Common myeloid progenitor, CD34-positive (primary cell): ENCODE measurements around the gene MAFG.

Experiments
- CTCF ChIA-PET: fragments of 350-600 bp; sonication (Branson Sonifier 250); formaldehyde crosslinking; loops from one replicate; lab custom pipeline; 2021; ENCODE audit warnings: antibody characterized with exemption; lab: Charles Lee
- POLR2A ChIA-PET: fragments of 350-600 bp; sonication (Branson Sonifier 250); formaldehyde crosslinking; loops from one replicate; lab custom pipeline; 2021; ENCODE audit warnings: antibody characterized with exemption; lab: Charles Lee
- DNase-seq, 3 donors: peaks; one replicate each; pipeline versions ENCODE4 v3.0.0 to v3.0.0-alpha.2; 2013
- H3K27ac ChIP-seq, 2 experiments: 1 replicate in 1 of 2; 2 replicates in 1 of 2; pipeline ENCODE4 v1.7.0; 2013; ENCODE audit warnings: inconsistent platforms in 2 of 2, low read length in 2 of 2, mild to moderate bottlenecking in 2 of 2, low read depth in 1 of 2, moderate library complexity in 1 of 2; ENCODE audit not compliant: severe bottlenecking in 2 of 2, insufficient read depth in 1 of 2, poor library complexity in 1 of 2
- H3K27me3 ChIP-seq, 5 experiments: replicated peaks in 2 of 5; 1 replicate in 3 of 5; 2 replicates in 2 of 5; pipeline versions ENCODE4 v1.6.1 to v1.7.0; 2013; ENCODE audit warnings: low read length in 4 of 5, mild to moderate bottlenecking in 2 of 5, moderate library complexity in 2 of 5, inconsistent platforms in 1 of 5; ENCODE audit not compliant: insufficient read depth in 5 of 5, control insufficient read depth in 4 of 5
- H3K36me3 ChIP-seq, 4 experiments: 1 replicate in 2 of 4; 2 replicates in 2 of 4; pipeline versions ENCODE4 v1.6.1 to v1.7.0; 2013; ENCODE audit warnings: low read length in 3 of 4, control low read depth in 1 of 4, mild to moderate bottlenecking in 1 of 4; ENCODE audit not compliant: control insufficient read depth in 4 of 4, insufficient read depth in 4 of 4
- H3K4me1 ChIP-seq, 4 experiments: 1 replicate in 3 of 4; 2 replicates in 1 of 4; pipeline versions ENCODE4 v1.6.1 to v1.7.1; 2013; ENCODE audit warnings: low read length in 3 of 4, mild to moderate bottlenecking in 3 of 4, control low read depth in 1 of 4, inconsistent platforms in 1 of 4, moderate library complexity in 1 of 4; ENCODE audit not compliant: control insufficient read depth in 4 of 4, insufficient read depth in 4 of 4; ENCODE audit errors: control extremely low read depth in 1 of 4
- H3K4me3 ChIP-seq, 7 experiments: 1 replicate in 4 of 7; 2 replicates in 3 of 7; pipeline versions ENCODE4 v1.5.1 to v1.7.0; 2013; ENCODE audit warnings: mild to moderate bottlenecking in 7 of 7, low read length in 6 of 7, moderate library complexity in 6 of 7, inconsistent platforms in 2 of 7, low read depth in 2 of 7, control low read depth in 1 of 7; ENCODE audit not compliant: insufficient read depth in 4 of 7, control insufficient read depth in 1 of 7; ENCODE audit errors: extremely low read depth in 1 of 7
- H3K9me3 ChIP-seq, 5 experiments: 1 replicate in 4 of 5; 2 replicates in 1 of 5; pipeline versions ENCODE4 v1.6.1 to v1.7.1; 2013; ENCODE audit warnings: low read length in 4 of 5, mild to moderate bottlenecking in 2 of 5, inconsistent platforms in 1 of 5, low read depth in 1 of 5, moderate library complexity in 1 of 5; ENCODE audit not compliant: control insufficient read depth in 4 of 5, insufficient read depth in 2 of 5; ENCODE audit errors: control extremely low read depth in 1 of 5
- WGBS: methylation state at CpG from one replicate; pipeline ENCODE4 v1.1.5; 2013; ENCODE audit not compliant: insufficient coverage; 5-methylcytosine and 5-hydroxymethylcytosine counted together

The MAFG gene

DNA sequence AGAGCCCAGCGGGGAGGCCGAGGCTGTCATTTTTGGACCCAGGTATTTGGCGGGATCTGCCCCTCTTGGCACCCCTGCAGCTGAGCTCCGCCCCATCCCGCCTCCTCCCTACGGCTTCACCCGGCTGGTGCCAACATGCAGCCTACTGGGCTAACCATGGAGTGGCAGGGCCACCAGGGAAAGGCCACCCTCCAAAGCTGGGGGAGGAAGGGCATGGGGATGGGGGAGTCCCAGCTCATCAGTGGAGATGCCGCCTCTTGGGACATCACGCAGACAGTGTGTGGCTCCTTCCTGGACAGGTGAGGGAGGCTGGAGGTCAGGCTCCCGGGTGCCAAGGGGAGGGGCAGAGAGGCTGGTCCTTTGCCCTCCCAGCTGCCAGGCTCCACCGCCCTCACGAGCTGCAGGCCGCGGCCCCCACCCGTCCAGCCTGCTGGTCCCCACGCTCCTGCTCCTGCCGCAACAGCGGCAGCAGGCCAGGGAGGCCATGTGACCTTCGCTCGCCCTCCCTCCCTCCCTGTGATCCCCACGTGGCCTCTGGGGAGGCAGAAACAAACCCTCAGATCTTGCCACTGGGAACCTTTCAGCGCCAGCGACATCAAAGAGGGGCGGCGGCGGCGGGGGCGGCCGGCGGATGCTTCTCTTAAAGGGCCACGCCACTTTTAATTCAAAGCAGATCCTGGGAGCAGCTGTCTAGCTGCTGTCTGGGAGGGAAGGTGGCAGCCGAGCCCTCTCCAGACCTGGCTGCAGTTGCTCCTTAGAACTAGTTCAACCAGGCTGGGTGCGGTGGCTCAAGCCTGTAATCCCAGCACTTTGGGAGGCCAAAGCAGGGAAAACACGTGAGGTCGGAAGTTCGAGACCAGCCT, 40.2 kb upstream of the MAFG start:
- POLR2A ChIA-PET, result no interaction called here
- Histone ChIP-seq H3K9me3 (peaks cover 0 to under 1% (median 0%) of the 10 kb centered on the region in 5 experiments), H3K27me3 (peaks cover 0 to 13% (median 7%) of the 10 kb centered on the region in 5 experiments), H3K4me3 (peak overlapping the region in 4 of 7 experiments; percentile 9 to 60 (median 26)), H3K36me3 (no peaks in the 10 kb centered on the region), H3K4me1 (peaks cover 0 to 38% (median 32%) of the 10 kb centered on the region in 4 experiments), H3K27ac (no peak overlapping the region)
- WGBS, result 28% methylated on average over 22 of the region's 36 CpGs
- peak; percentile 79 to 93 (median 89) for DNase-seq
- CTCF ChIA-PET, result interaction anchor here (0.8 to 3.6 kb wide), 7 partner anchors 8 to 53 kb away, joined by 3 to 21 read pairs (median 4); partner anchors contain the start of gene CENPX

DNA sequence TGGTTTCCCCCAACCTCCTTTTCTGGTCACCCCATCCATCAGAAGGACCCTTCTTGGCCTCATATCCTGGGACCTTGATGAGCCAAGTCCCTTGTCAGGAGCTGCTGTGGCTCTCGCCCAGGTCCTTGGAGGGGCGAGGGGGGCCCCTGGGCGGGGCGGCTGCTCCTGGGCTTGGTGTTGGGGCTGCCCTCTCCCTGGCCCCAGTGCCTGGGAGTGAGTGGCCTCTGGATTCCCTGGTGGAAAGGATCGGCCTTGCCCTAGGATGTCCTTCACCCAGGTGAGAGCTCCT, 39.7 kb upstream of the MAFG start:
- ChIA-PET CTCF (interaction anchor here (0.8 to 3.6 kb wide), 7 partner anchors 7 to 54 kb away, joined by 3 to 21 read pairs (median 4); partner anchors contain the start of gene CENPX), POLR2A (no interaction called here)
- H3K4me1 ChIP-seq, result peaks cover 0 to 38% (median 32%) of the 10 kb centered on the region in 4 experiments
- H3K9me3 ChIP-seq, result no peaks in the 10 kb centered on the region
- no peak overlapping the region for H3K27ac ChIP-seq
- no peak for DNase-seq
- WGBS, result 30% methylated on average over 5 of the region's 5 CpGs
- H3K27me3 ChIP-seq, result peaks cover 0 to 19% (median 12%) of the 10 kb centered on the region in 5 experiments
- peak overlapping the region in 3 of 7 experiments; percentile 9 to 60 (median 36) for H3K4me3 ChIP-seq
- H3K36me3 ChIP-seq, result no peaks in the 10 kb centered on the region

GRCh38 chr17:81966343-81967243, 39.1 kb upstream of the MAFG start:
- ChIA-PET POLR2A (interaction anchor here (1.0 kb wide), 1 partner anchor 12 kb away, joined by 3 read pairs; no protein-coding TSS in a partner anchor), CTCF (interaction anchor here (0.8 to 3.6 kb wide), 4 partner anchors 7 to 55 kb away, joined by 3 to 21 read pairs (median 8); partner anchors contain the start of gene CENPX)
- 24% methylated on average over 39 of the region's 41 CpGs for WGBS
- H3K36me3 ChIP-seq, result no peaks in the 10 kb centered on the region
- H3K4me1 ChIP-seq, result peaks cover 0 to 39% (median 33%) of the 10 kb centered on the region in 4 experiments
- no peaks in the 10 kb centered on the region for H3K9me3 ChIP-seq
- H3K27me3 ChIP-seq, result peaks cover 0 to 25% (median 13%) of the 10 kb centered on the region in 5 experiments
- H3K4me3 ChIP-seq, result peak overlapping the region in 3 of 7 experiments; percentile 8 to 60 (median 32)
- DNase-seq, result peak; percentile 41 to 87 (median 79)
- H3K27ac ChIP-seq, result no peak overlapping the region

DNA sequence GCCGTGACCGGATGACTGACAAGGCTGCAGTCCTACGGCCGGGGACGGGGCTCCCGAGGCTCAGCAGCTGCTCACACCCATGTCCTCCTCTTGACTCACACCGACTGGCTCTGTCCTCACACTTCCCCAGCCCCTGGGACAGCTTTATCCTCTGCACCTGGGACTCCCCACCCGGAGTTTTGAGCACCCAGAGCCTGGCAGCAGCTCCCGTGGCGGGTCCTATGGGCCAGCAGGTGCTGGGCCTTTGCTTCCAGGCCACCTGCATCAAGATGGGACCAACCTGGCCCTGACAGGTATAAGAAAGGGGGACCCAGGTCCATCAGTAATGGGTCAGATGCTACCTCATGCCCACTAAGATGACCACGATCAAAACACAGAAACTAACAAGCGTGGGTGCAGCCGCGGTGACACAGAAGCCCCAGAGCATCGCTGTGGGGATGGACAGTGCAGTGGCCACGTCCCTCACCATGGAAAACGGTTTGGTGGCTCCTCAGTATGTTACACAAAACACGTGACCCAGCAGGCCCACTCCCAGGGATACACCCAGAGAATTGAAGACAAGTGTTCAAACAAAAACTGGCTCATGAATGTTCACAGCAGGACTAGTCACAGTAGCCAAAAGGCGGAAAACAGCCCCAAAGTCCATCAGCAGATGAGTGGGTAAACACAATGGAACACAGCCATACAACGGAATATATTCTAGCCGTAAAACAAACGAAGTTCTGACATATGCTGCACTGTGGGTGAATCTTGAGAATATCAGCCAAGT, 36.7 kb upstream of the MAFG start:
- POLR2A ChIA-PET, result no interaction called here
- Histone ChIP-seq H3K27ac (no peak overlapping the region), H3K9me3 (no peaks in the 10 kb centered on the region), H3K4me1 (peaks cover 0 to 54% (median 49%) of the 10 kb centered on the region in 4 experiments), H3K4me3 (no peak overlapping the region), H3K27me3 (peaks cover 0 to 44% (median 15%) of the 10 kb centered on the region in 5 experiments), H3K36me3 (no peaks in the 10 kb centered on the region)
- WGBS, result 92% methylated on average over 20 of the region's 22 CpGs
- DNase-seq, result no peak
- CTCF ChIA-PET, result interaction anchor here (0.7 to 6.4 kb wide), 2 partner anchors 57 to 105 kb away, joined by 3 to 117 read pairs; partner anchors contain the start of genes CENPX and LRRC45

- 91% methylated on average over 34 of the region's 37 CpGs for WGBS
- POLR2A ChIA-PET, result no interaction called here
- H3K27me3 ChIP-seq, result peaks cover 0 to 59% (median 21%) of the 10 kb centered on the region in 5 experiments
- CTCF ChIA-PET, result interaction anchor here (0.7 to 6.4 kb wide), 7 partner anchors 9 to 67 kb away, joined by 3 to 117 read pairs (median 4); partner anchors contain the start of genes CENPX and LRRC45
- H3K27ac ChIP-seq, result no peak overlapping the region
- peaks cover 0 to 46% (median 42%) of the 10 kb centered on the region in 4 experiments for H3K4me1 ChIP-seq
- no peak overlapping the region for H3K4me3 ChIP-seq
- no peaks in the 10 kb centered on the region for H3K36me3 ChIP-seq
- no peaks in the 10 kb centered on the region for H3K9me3 ChIP-seq
- DNase-seq, result no peak
These were observed 35.2 kb upstream of the MAFG start for GRCh38 chr17:81962499-81963441.
